HCT116 (cell line): Measurements from ENCODE around the gene ACTR3C. TPM values are rescaled to one million over a fixed set of nuclear protein-coding genes. Genes with fewer than 3 reads are reported as not detected.

Experiments
- ATAC-seq: fragments of 200-7000 bp; cut with Tn5 transposase; 2 replicates; pipeline ENCODE4 v1.9.1; 2020; ENCODE audit warnings: mild to moderate bottlenecking, moderate library complexity
- BruUV-seq: library from RNA; stranded (reverse); fragments of 400-500 nt; replicated peaks from 2 replicates; lab custom pipeline; 2021; lab: Mats Ljungman, UMichigan
- CTCF ChIA-PET: fragments of 300-600 bp; sonication (Branson Sonifier 250); formaldehyde crosslinking; loops from one replicate; lab custom pipeline; 2021; ENCODE audit warnings: antibody characterized with exemption; lab: Charles Lee
- POLR2A ChIA-PET: fragments of 300-600, 350-600 bp; sonication (Branson Sonifier 250); formaldehyde crosslinking; loops from one replicate; lab custom pipeline; 2021; ENCODE audit warnings: antibody characterized with exemption; lab: Charles Lee
- RAD21 ChIA-PET, 2 experiments: fragments of 300-600 bp; sonication (Branson Sonifier 250); formaldehyde crosslinking; loops; one replicate each; lab custom pipeline; 2023; ENCODE audit warnings: low total read pairs in 2 of 2; ENCODE audit not compliant: uncharacterized antibody in 2 of 2, unreplicated experiment in 2 of 2, low non-redundant PET in 1 of 2; lab: Charles Lee
- DNase-seq: peaks from one replicate; pipeline ENCODE4 v3.0.0-alpha.2; 2010; ENCODE audit warnings: low read depth, low spot score
- H2AFZ ChIP-seq: fragments of 200-600 bp; shearing (Covaris generic), sonication (generic); 2 replicates; pipeline ENCODE4 v1.6.1; 2017; ENCODE audit warnings: low read depth, mixed run types, mixed read lengths, antibody characterized with exemption, low read length; ENCODE audit not compliant: poor library complexity, severe bottlenecking
- H3K27ac ChIP-seq: 2 replicates; pipeline ENCODE4 v1.5.1; 2012; ENCODE audit warnings: low read depth, low read length
- H3K27me3 ChIP-seq: fragments of 200-600 bp; sonication (generic); 2 replicates; pipeline ENCODE4 v1.6.1; 2016; ENCODE audit warnings: mixed run types, low read length, mixed read lengths; ENCODE audit not compliant: insufficient read depth
- H3K36me3 ChIP-seq, 2 experiments: fragments of 200-500 bp in 1 of 2; fragments of 200-600 bp in 1 of 2; sonication (Bioruptor generic) in 1 of 2; sonication (generic) in 1 of 2; 2 replicates each; pipeline versions ENCODE4 v1.5.1 to v1.6.1; 2014 to 2016; ENCODE audit warnings: low read length in 2 of 2, inconsistent platforms in 1 of 2, mixed read lengths in 1 of 2, mixed run types in 1 of 2; ENCODE audit not compliant: insufficient read depth in 2 of 2, control insufficient read depth in 1 of 2
- H3K4me1 ChIP-seq, 2 experiments: fragments of 200-600 bp in 1 of 2; sonication (generic) in 1 of 2; 2 replicates each; pipeline versions ENCODE4 v1.5.1 to v1.6.1; 2012 to 2017; ENCODE audit warnings: low read length in 2 of 2, inconsistent platforms in 1 of 2, mild to moderate bottlenecking in 1 of 2, mixed read lengths in 1 of 2, mixed run types in 1 of 2, moderate library complexity in 1 of 2; ENCODE audit not compliant: insufficient read depth in 2 of 2, control insufficient read depth in 1 of 2
- H3K4me2 ChIP-seq: fragments of 200-600 bp; sonication (generic); 2 replicates; pipeline ENCODE4 v1.6.1; 2017; ENCODE audit warnings: mixed run types, low read length, mixed read lengths
- H3K4me3 ChIP-seq, 2 experiments: fragments of 200-600 bp in 1 of 2; sonication (generic) in 1 of 2; replicated peaks in 1 of 2; 2 replicates each; pipeline ENCODE4 v1.5.1; 2011 to 2016; ENCODE audit warnings: low read length in 2 of 2, control low read depth in 1 of 2, low read depth in 1 of 2, mild to moderate bottlenecking in 1 of 2, mixed read lengths in 1 of 2, mixed run types in 1 of 2
- H3K79me2 ChIP-seq: fragments of 200-600 bp; sonication (generic); 2 replicates; pipeline ENCODE4 v1.6.1; 2017; ENCODE audit warnings: mild to moderate bottlenecking, mixed run types, low read length, moderate library complexity, mixed read lengths; ENCODE audit not compliant: insufficient read depth
- H3K9ac ChIP-seq: fragments of 200-600 bp; sonication (generic); 2 replicates; pipeline ENCODE4 v1.6.1; 2016; ENCODE audit warnings: low read length, mixed read lengths
- H3K9me2 ChIP-seq: fragments of 200-600 bp; sonication (generic), shearing (Covaris generic); 2 replicates; pipeline ENCODE4 v1.6.1; 2017; ENCODE audit warnings: mixed run types, mild to moderate bottlenecking, moderate library complexity; ENCODE audit not compliant: insufficient read depth
- H3K9me3 ChIP-seq, 2 experiments: fragments of 200-500 bp in 1 of 2; fragments of 200-600 bp in 1 of 2; sonication (Bioruptor generic) in 1 of 2; sonication (generic) in 1 of 2; 2 replicates each; pipeline ENCODE4 v1.6.1; 2014 to 2017; ENCODE audit warnings: low read length in 2 of 2, mixed read lengths in 2 of 2, inconsistent platforms in 1 of 2, low read depth in 1 of 2, mild to moderate bottlenecking in 1 of 2, mixed run types in 1 of 2, moderate library complexity in 1 of 2; ENCODE audit not compliant: control insufficient read depth in 1 of 2, insufficient read depth in 1 of 2
- H4K20me1 ChIP-seq: fragments of 200-600 bp; sonication (generic), shearing (Covaris generic); 2 replicates; pipeline ENCODE4 v1.6.1; 2017; ENCODE audit warnings: mixed run types, mild to moderate bottlenecking, moderate library complexity; ENCODE audit not compliant: insufficient read depth
- CBX3 ChIP-seq: IDR thresholded peaks from 2 replicates; pipeline ENCODE4 v1.6.1; 2012; ENCODE audit warnings: low read depth
- ELF1 ChIP-seq: IDR thresholded peaks from 2 replicates; pipeline ENCODE4 v1.6.1; 2012; ENCODE audit warnings: low read depth, borderline replicate concordance
- FOSL1 ChIP-seq: IDR thresholded peaks from 2 replicates; pipeline ENCODE4 v1.6.1; 2012; ENCODE audit warnings: low read depth
- JUND ChIP-seq: IDR thresholded peaks from 2 replicates; pipeline ENCODE4 v1.6.1; 2012
- POLR2A ChIP-seq: IDR thresholded peaks from 2 replicates; pipeline ENCODE4 v1.7.0; 2011; ENCODE audit warnings: borderline replicate concordance; ENCODE audit not compliant: insufficient read depth, insufficient read length; ENCODE audit errors: extremely low read depth
- POLR2AphosphoS5 ChIP-seq: IDR thresholded peaks from 2 replicates; pipeline ENCODE4 v1.6.1; 2011; ENCODE audit warnings: mild to moderate bottlenecking, low read depth, low read length, moderate library complexity
- SP1 ChIP-seq: IDR thresholded peaks from 2 replicates; pipeline ENCODE4 v1.6.1; 2012; ENCODE audit warnings: low read depth
- SRF ChIP-seq: IDR thresholded peaks from 2 replicates; pipeline ENCODE4 v1.6.1; 2012; ENCODE audit warnings: low read depth
- TCF7L2 ChIP-seq: IDR thresholded peaks from 2 replicates; pipeline ENCODE4 v1.7.0; 2011; ENCODE audit warnings: borderline replicate concordance, inconsistent platforms; ENCODE audit not compliant: insufficient read depth, insufficient read length; ENCODE audit errors: extremely low read depth
- YY1 ChIP-seq: IDR thresholded peaks from 2 replicates; pipeline ENCODE4 v1.6.1; 2011; ENCODE audit warnings: low read length, low read depth, moderate library complexity, mild to moderate bottlenecking; ENCODE audit not compliant: insufficient replicate concordance; ENCODE audit errors: extremely low read depth
- ZNF274 ChIP-seq: fragments of 200-500 bp; sonication (Bioruptor generic); IDR thresholded peaks from 2 replicates; pipeline ENCODE4 v1.6.1; 2014; ENCODE audit warnings: mild to moderate bottlenecking, low read depth, low read length, inconsistent platforms
- intact Hi-C: fragments of 100-400 bp; cut with micrococcal nuclease; formaldehyde crosslinking; loops from 2 replicates; pipeline ENCODE4 v1.10.0; 2022
- total RNA-seq: library from RNA; stranded (reverse); gene quantifications from one replicate; pipeline ENCODE4 v1.2.1, GENCODE V29; 2021; ENCODE audit not compliant: unreplicated experiment
- TF ChIP-seq, protein P1 (sequence below): IDR thresholded peaks from 2 replicates; pipeline ENCODE4 v1.6.1; 2011; ENCODE audit warnings: mild to moderate bottlenecking, low read length, moderate library complexity; ENCODE audit not compliant: insufficient replicate concordance; ENCODE audit errors: extremely low read depth
- TF ChIP-seq, protein P2 (sequence below): IDR thresholded peaks from 2 replicates; pipeline ENCODE4 v1.6.1; 2012; ENCODE audit warnings: low read depth
- TF ChIP-seq, protein P3 (sequence below): IDR thresholded peaks from 2 replicates; pipeline ENCODE4 v1.6.1; 2012
- TF ChIP-seq, protein P4 (sequence below), 3 experiments: fragments of 200-600 bp in 1 of 3; sonication (generic) in 1 of 3; IDR thresholded peaks in 2 of 3; conservative IDR thresholded peaks in 1 of 3; 2 replicates each; pipeline ENCODE4 v1.5.1; 2012 to 2017; ENCODE audit warnings: low read depth in 2 of 3, low read length in 2 of 3, antibody characterized with exemption in 1 of 3, borderline replicate concordance in 1 of 3, control low read depth in 1 of 3, mild to moderate bottlenecking in 1 of 3, mixed read lengths in 1 of 3, mixed run types in 1 of 3, moderate library complexity in 1 of 3; ENCODE audit not compliant: insufficient read depth in 1 of 3

ACTR3C gene
- total RNA-seq, 1 experiment from 2014 or later, result 2.0 TPM

DNA sequence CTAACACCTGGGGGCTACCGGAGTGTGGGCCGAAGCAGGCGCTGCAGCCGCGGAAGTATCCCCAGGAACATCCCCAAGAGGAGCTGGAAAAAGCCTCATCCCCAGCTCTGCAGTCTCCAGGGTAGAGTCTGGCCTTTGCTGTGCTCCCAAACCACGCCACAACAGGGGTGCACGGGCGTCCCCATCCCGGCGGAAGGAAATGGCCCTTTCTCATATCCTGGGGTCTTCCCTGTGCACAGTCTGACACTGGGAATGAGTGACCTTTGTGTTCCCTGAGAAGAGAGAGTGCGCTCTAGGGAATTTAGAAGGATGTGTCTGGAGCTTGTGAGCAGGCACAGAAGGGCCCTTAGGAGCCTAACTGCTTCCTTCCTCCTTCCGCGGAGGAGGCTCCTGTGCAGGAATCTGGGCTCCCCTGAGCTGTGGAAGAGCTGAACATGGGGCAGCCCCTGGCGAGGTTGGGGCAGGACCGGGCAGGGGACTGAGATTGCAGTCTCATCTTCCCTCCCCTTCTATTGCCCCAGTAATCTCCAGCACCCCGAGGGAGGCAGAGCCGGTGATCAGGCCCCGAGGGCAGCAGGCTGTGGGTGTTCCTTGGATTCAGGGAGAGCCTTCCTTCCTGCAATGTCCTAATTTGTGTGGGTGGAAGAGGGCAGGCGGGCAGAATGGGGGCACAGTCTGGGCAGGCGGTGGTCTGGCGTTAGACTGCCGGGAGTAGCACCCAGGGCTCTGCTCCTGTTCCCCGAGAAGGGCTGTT, 46.6 kb upstream of the ACTR3C start:
- H3K9me2 ChIP-seq, result no peaks in the 10 kb centered on the region
- peak overlapping the region; percentile 89 for H3K4me2 ChIP-seq
- peak overlapping the region; percentile 76 for H3K4me3 ChIP-seq
- no peaks in the 10 kb centered on the region for H4K20me1 ChIP-seq
- H3K36me3 ChIP-seq, result peaks cover 11 to 16% of the 10 kb centered on the region in 2 experiments; a peak in 3 of 4 replicates
- ATAC-seq (no peak), DNase-seq (no peak)
- ChIA-PET RAD21 (no interaction called here), POLR2A (interaction anchor here (2.6 kb wide), 1 partner anchor 8 kb away, joined by 15 read pairs; no protein-coding TSS in a partner anchor), CTCF (no interaction called here)
- H2AFZ ChIP-seq, result no peak overlapping the region
- TSS peak; percentile 40 for BruUV-seq
- TF ChIP-seq FOSL1 (no peak), SP1 (no peak), YY1 (no peak), JUND (no peak), ZNF274 (no peak), SRF (no peak), POLR2A (no peak), CBX3 (no peak), POLR2AphosphoS5 (no peak), TCF7L2 (no peak), ELF1 (no peak)
- TF ChIP-seq, protein P1, sequence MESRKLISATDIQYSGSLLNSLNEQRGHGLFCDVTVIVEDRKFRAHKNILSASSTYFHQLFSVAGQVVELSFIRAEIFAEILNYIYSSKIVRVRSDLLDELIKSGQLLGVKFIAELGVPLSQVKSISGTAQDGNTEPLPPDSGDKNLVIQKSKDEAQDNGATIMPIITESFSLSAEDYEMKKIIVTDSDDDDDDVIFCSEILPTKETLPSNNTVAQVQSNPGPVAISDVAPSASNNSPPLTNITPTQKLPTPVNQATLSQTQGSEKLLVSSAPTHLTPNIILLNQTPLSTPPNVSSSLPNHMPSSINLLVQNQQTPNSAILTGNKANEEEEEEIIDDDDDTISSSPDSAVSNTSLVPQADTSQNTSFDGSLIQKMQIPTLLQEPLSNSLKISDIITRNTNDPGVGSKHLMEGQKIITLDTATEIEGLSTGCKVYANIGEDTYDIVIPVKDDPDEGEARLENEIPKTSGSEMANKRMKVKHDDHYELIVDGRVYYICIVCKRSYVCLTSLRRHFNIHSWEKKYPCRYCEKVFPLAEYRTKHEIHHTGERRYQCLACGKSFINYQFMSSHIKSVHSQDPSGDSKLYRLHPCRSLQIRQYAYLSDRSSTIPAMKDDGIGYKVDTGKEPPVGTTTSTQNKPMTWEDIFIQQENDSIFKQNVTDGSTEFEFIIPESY, result no peak
- TF ChIP-seq, protein P2, sequence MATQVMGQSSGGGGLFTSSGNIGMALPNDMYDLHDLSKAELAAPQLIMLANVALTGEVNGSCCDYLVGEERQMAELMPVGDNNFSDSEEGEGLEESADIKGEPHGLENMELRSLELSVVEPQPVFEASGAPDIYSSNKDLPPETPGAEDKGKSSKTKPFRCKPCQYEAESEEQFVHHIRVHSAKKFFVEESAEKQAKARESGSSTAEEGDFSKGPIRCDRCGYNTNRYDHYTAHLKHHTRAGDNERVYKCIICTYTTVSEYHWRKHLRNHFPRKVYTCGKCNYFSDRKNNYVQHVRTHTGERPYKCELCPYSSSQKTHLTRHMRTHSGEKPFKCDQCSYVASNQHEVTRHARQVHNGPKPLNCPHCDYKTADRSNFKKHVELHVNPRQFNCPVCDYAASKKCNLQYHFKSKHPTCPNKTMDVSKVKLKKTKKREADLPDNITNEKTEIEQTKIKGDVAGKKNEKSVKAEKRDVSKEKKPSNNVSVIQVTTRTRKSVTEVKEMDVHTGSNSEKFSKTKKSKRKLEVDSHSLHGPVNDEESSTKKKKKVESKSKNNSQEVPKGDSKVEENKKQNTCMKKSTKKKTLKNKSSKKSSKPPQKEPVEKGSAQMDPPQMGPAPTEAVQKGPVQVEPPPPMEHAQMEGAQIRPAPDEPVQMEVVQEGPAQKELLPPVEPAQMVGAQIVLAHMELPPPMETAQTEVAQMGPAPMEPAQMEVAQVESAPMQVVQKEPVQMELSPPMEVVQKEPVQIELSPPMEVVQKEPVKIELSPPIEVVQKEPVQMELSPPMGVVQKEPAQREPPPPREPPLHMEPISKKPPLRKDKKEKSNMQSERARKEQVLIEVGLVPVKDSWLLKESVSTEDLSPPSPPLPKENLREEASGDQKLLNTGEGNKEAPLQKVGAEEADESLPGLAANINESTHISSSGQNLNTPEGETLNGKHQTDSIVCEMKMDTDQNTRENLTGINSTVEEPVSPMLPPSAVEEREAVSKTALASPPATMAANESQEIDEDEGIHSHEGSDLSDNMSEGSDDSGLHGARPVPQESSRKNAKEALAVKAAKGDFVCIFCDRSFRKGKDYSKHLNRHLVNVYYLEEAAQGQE, result no peak
- TF ChIP-seq, protein P3, sequence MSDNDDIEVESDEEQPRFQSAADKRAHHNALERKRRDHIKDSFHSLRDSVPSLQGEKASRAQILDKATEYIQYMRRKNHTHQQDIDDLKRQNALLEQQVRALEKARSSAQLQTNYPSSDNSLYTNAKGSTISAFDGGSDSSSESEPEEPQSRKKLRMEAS, result no peak
- TF ChIP-seq, protein P4, sequence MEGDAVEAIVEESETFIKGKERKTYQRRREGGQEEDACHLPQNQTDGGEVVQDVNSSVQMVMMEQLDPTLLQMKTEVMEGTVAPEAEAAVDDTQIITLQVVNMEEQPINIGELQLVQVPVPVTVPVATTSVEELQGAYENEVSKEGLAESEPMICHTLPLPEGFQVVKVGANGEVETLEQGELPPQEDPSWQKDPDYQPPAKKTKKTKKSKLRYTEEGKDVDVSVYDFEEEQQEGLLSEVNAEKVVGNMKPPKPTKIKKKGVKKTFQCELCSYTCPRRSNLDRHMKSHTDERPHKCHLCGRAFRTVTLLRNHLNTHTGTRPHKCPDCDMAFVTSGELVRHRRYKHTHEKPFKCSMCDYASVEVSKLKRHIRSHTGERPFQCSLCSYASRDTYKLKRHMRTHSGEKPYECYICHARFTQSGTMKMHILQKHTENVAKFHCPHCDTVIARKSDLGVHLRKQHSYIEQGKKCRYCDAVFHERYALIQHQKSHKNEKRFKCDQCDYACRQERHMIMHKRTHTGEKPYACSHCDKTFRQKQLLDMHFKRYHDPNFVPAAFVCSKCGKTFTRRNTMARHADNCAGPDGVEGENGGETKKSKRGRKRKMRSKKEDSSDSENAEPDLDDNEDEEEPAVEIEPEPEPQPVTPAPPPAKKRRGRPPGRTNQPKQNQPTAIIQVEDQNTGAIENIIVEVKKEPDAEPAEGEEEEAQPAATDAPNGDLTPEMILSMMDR (IDR thresholded peaks at IDR 0.05 in 2 of 3, conservative IDR thresholded peaks at IDR 0.05 in 1 of 3; ENCODE audit: borderline replicate concordance in 1 of 3, insufficient read depth in 1 of 3, low read depth in 2 of 3, low read length in 2 of 3), result no peak
- intact Hi-C loops, result loop anchor here (5.0 to 10.0 kb wide), 2 partner anchors 32 to 65 kb away; no protein-coding TSS in a partner anchor
- no peaks in the 10 kb centered on the region for H3K9me3 ChIP-seq
- peaks cover 13 to 24% of the 10 kb centered on the region in 2 experiments for H3K4me1 ChIP-seq
- peak overlapping the region; percentile 98 for H3K27ac ChIP-seq
- no peaks in the 10 kb centered on the region for H3K27me3 ChIP-seq
- peaks cover 44% of the 10 kb centered on the region for H3K79me2 ChIP-seq
- peak overlapping the region; percentile 89 for H3K9ac ChIP-seq
